NCI-H748 treated with DMSO at 0.1 percent for 48 hours (cell line): ENCODE data around the gene PTGDR2.

ENCODE experiments used
- DNase-seq: peaks from one replicate; lab custom pipeline; 2025; lab: John Stamatoyannopoulos, UW

Gene PTGDR2

GRCh38 chr11:60858731-60859464 is 3.1 kb upstream of the PTGDR2 start:
- no peak for DNase-seq

GRCh38 chr11:60858236-60858635 is 2.5 kb upstream of the PTGDR2 start:
- no peak for DNase-seq

- DNase-seq, result no peak
Measured at GRCh38 chr11:60857378-60858232, 1.9 kb upstream of the PTGDR2 start.

GRCh38 chr11:60854847-60855725 is 664 bp downstream of the PTGDR2 start:
- no peak for DNase-seq

- DNase-seq, result no peak
Measured at GRCh38 chr11:60854140-60854846, 1.5 kb downstream of the PTGDR2 start.

- DNase-seq, result no peak
Measured at GRCh38 chr11:60852982-60853950, 2.5 kb downstream of the PTGDR2 start.

GRCh38 chr11:60852117-60852981 is 3.4 kb downstream of the PTGDR2 start:
- DNase-seq, result no peak

GRCh38 chr11:60851327-60852104 is 4.2 kb downstream of the PTGDR2 start:
- no peak for DNase-seq

GRCh38 chr11:60849641-60850520 is 5.9 kb downstream of the PTGDR2 start:
- DNase-seq, result no peak

- DNase-seq, result no peak
Measured at GRCh38 chr11:60848714-60849151, 7.0 kb downstream of the PTGDR2 start.

GRCh38 chr11:60847896-60848295 is 7.9 kb downstream of the PTGDR2 start:
- DNase-seq, result no peak

- DNase-seq, result no peak
Measured at GRCh38 chr11:60847281-60847680, 8.5 kb downstream of the PTGDR2 start.

- no peak for DNase-seq
Measured at GRCh38 chr11:60845338-60845737, 10.4 kb downstream of the PTGDR2 start.

- no peak for DNase-seq
Measured at GRCh38 chr11:60844870-60845221, 10.9 kb downstream of the PTGDR2 start.

- DNase-seq, result no peak
Measured at GRCh38 chr11:60844045-60844869, 11.5 kb downstream of the PTGDR2 start.

- no peak for DNase-seq
Measured at GRCh38 chr11:60842668-60843600, 12.8 kb downstream of the PTGDR2 start.
